Osteocyte (in vitro differentiated cells): ENCODE results near the gene HSPA6. TPM values are rescaled to one million over a fixed set of nuclear protein-coding genes. Genes with fewer than 3 reads are reported as not detected.
A peak's percentile ranks its signal among the peaks of the same experiment; 100 is the strongest.
"Not testable (repeated sequence)": the region's sequence is repeated elsewhere in the genome, so short reads cannot be mapped to it uniquely, and the experiment has no call there.

Experiments used
- DNase-seq: peaks from one replicate; pipeline ENCODE4 v3.0.0; 2021; ENCODE audit warnings: mixed read lengths; ENCODE audit not compliant: unreplicated experiment; ENCODE audit errors: extremely low spot score
- H3K27ac Mint-ChIP-seq: one replicate; pipeline ENCODE4 v1.8.0; 2021; ENCODE audit warnings: mild to moderate bottlenecking, mixed read lengths; ENCODE audit not compliant: unreplicated experiment
- H3K27me3 Mint-ChIP-seq: one replicate; pipeline ENCODE4 v1.8.0; 2021; ENCODE audit warnings: mixed read lengths; ENCODE audit not compliant: unreplicated experiment
- H3K36me3 Mint-ChIP-seq: one replicate; pipeline ENCODE4 v1.8.0; 2021; ENCODE audit warnings: mixed read lengths; ENCODE audit not compliant: unreplicated experiment
- H3K4me1 Mint-ChIP-seq: one replicate; pipeline ENCODE4 v1.8.0; 2021; ENCODE audit warnings: mixed read lengths; ENCODE audit not compliant: unreplicated experiment
- H3K4me3 Mint-ChIP-seq: one replicate; pipeline ENCODE4 v1.8.0; 2021; ENCODE audit warnings: mild to moderate bottlenecking, moderate library complexity, mixed read lengths; ENCODE audit not compliant: unreplicated experiment
- H3K9me3 Mint-ChIP-seq: one replicate; pipeline ENCODE4 v1.8.0; 2021; ENCODE audit warnings: mixed read lengths; ENCODE audit not compliant: unreplicated experiment
- CTCF ChIP-seq: fragments of 200-600 bp; sonication (generic); IDR thresholded peaks from 2 replicates; pipeline ENCODE4 v1.5.0; 2021; ENCODE audit warnings: antibody characterized with exemption, mild to moderate bottlenecking, moderate library complexity
- long read RNA-seq: library from polyadenylated mRNA; unstranded; transcript quantifications from one replicate; pipeline ENCODE4 v2.0.0, GENCODE V29; 2021
- total RNA-seq: library from RNA; stranded (reverse); gene quantifications from 2 replicates; pipeline ENCODE4 v1.2.1, GENCODE V29; 2021

Gene HSPA6
- total RNA-seq, result not detected in 2 replicates
- long read RNA-seq, result 0 reads

- DNase-seq, result peak; percentile 86
- not testable (repeated sequence) for H3K4me1 Mint-ChIP-seq, H3K36me3 Mint-ChIP-seq, H3K9me3 Mint-ChIP-seq
- peak within 1 kb of the TSS; percentile 52 for H3K27ac Mint-ChIP-seq
- peak within 1 kb of the TSS; percentile 82 for H3K4me3 Mint-ChIP-seq
- peaks cover 18% of the 10 kb centered on the region for H3K27me3 Mint-ChIP-seq
Observed at GRCh38 chr1:161523817-161524741, at the start of gene HSPA6. Gene HSPA6 (plus strand): TSS chr1:161524540. CDS start chr1:161524659, 119 bp downstream.

GRCh38 chr1:161477711-161478110, 46.6 kb upstream of the HSPA6 start:
- H3K4me3 Mint-ChIP-seq, H3K27ac Mint-ChIP-seq, H3K9me3 Mint-ChIP-seq, H3K36me3 Mint-ChIP-seq, H3K4me1 Mint-ChIP-seq, DNase-seq: not testable (repeated sequence)
- H3K27me3 Mint-ChIP-seq, result peaks cover 29% of the 10 kb centered on the region

- H3K9me3 Mint-ChIP-seq, result no peaks in the 10 kb centered on the region
- no peaks in the 10 kb centered on the region for H3K36me3 Mint-ChIP-seq
- H3K27ac Mint-ChIP-seq, result no peak overlapping the region
- H3K4me1 Mint-ChIP-seq, result no peaks in the 10 kb centered on the region
- TF ChIP-seq CTCF, result no peak
- peaks cover 16% of the 10 kb centered on the region for H3K27me3 Mint-ChIP-seq
- no peak for DNase-seq
- no peak overlapping the region for H3K4me3 Mint-ChIP-seq
Observed at GRCh38 chr1:161478985-161479384, 45.4 kb upstream of the HSPA6 start.

GRCh38 chr1:161480381-161481035, 43.8 kb upstream of the HSPA6 start:
- Mint-ChIP-seq H3K4me3 (no peak overlapping the region), H3K9me3 (no peaks in the 10 kb centered on the region), H3K27me3 (peaks cover 6% of the 10 kb centered on the region), H3K36me3 (no peaks in the 10 kb centered on the region), H3K27ac (no peak overlapping the region), H3K4me1 (no peaks in the 10 kb centered on the region)
- TF ChIP-seq CTCF, result no peak
- no peak for DNase-seq

DNA sequence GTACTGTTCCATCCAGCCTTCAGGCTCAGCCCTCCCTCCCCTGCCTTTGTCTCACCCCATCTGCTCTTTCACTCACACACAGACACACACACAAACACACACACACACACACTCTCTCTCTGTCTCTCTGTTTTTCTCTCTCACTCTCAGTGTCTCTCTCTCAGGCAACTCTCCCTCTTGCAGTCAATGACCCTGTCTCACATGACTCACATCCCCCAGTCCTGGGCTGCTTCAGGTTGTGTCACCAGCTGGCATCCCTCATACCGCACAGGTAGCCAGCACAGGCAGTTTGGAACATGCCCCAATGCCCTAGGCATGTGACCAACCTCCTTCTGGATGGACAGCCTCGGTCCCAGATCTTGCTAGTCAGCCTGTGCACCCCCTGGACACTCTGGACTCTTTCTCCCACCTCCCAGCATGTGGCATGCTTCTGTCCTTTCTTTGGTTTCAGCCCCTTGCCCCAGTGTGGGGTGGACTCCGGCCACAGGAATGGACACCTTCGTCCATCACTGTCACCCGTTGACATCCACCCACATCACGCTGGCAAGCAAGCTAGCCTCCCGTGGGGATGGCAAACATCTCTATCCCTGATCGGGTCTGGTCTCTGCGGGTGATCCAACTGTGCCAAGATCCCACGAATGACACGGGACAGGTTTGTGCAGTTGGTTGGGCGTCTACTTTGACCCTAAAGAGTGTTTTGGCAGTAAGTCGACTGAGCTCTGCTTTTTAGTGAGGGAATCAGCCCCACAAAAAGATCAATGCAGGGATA, 42.5 kb upstream of the HSPA6 start:
- no peak for DNase-seq
- Mint-ChIP-seq H3K4me3 (no peak overlapping the region), H3K4me1 (no peaks in the 10 kb centered on the region), H3K27ac (no peak overlapping the region), H3K27me3 (peaks cover 9% of the 10 kb centered on the region), H3K9me3 (no peaks in the 10 kb centered on the region), H3K36me3 (no peaks in the 10 kb centered on the region)
- TF ChIP-seq CTCF, result no peak
